HepG2 (cell line): ENCODE measurements around the gene CARS2. TPM values are rescaled to one million over a fixed set of nuclear protein-coding genes. Genes with fewer than 3 reads are reported as not detected.

ENCODE experiments used
- ARNT ChIP-seq: fragments of 450-650 bp; IDR thresholded peaks from 2 replicates; pipeline ENCODE4 v1.6.1; 2017
- BCL6 ChIP-seq: IDR thresholded peaks from 2 replicates; pipeline ENCODE4 v1.6.1; 2016; ENCODE audit warnings: missing genetic modification reagents, missing compliant biosample characterization
- CBX2 ChIP-seq, 2 experiments: fragments of 200-600 bp in 1 of 2; sonication (generic); formaldehyde crosslinking in 1 of 2; IDR thresholded peaks; 2 replicates each; pipeline versions ENCODE4 v1.7.0 to v1.8.1; 2018 to 2022; ENCODE audit warnings: low read depth in 2 of 2, low read length in 1 of 2, mild to moderate bottlenecking in 1 of 2, missing genetic modification reagents in 1 of 2
- CREB1 ChIP-seq, 2 experiments: fragments of 450-650 bp in 1 of 2; IDR thresholded peaks; 2 replicates each; pipeline ENCODE4 v1.6.1; 2016 to 2017; ENCODE audit warnings: control low read depth in 1 of 2, mild to moderate bottlenecking in 1 of 2, missing compliant biosample characterization in 1 of 2, missing genetic modification characterization in 1 of 2
- DRAP1 ChIP-seq: IDR thresholded peaks from 2 replicates; pipeline ENCODE4 v1.6.1; 2016; ENCODE audit warnings: missing genetic modification reagents, missing compliant biosample characterization
- EHMT2 ChIP-seq: fragments of 200-600 bp; sonication (generic); IDR thresholded peaks from 2 replicates; pipeline ENCODE4 v1.7.0; 2017; ENCODE audit warnings: antibody characterized with exemption, low read depth, low read length, borderline replicate concordance
- FOXK1 ChIP-seq: sonication (generic); formaldehyde crosslinking; IDR thresholded peaks from 2 replicates; pipeline ENCODE4 v1.4.0; 2020; ENCODE audit warnings: low read depth, missing genetic modification reagents, borderline replicate concordance
- GPN1 ChIP-seq: sonication (generic); formaldehyde crosslinking; IDR thresholded peaks from 2 replicates; pipeline ENCODE4 v1.5.1; 2020; ENCODE audit warnings: missing genetic modification reagents, borderline replicate concordance
- HES4 ChIP-seq: sonication (generic); formaldehyde crosslinking; IDR thresholded peaks from 2 replicates; pipeline ENCODE4 v1.9.0; 2021; ENCODE audit warnings: mild to moderate bottlenecking, missing genetic modification reagents, borderline replicate concordance
- IRF2 ChIP-seq: IDR thresholded peaks from 2 replicates; pipeline ENCODE4 v1.6.1; 2018; ENCODE audit warnings: missing genetic modification reagents, missing compliant biosample characterization
- KMT2A ChIP-seq: sonication (generic); formaldehyde crosslinking; IDR thresholded peaks from 2 replicates; pipeline ENCODE4 v1.4.0; 2020; ENCODE audit warnings: missing genetic modification reagents
- MAFG ChIP-seq: sonication (generic); formaldehyde crosslinking; IDR thresholded peaks from 2 replicates; pipeline ENCODE4 v1.5.1; 2020; ENCODE audit warnings: mild to moderate bottlenecking, missing genetic modification reagents
- MEIS1 ChIP-seq: sonication (generic); formaldehyde crosslinking; IDR thresholded peaks from 2 replicates; pipeline ENCODE4 v1.9.0; 2021; ENCODE audit warnings: mild to moderate bottlenecking, missing genetic modification reagents, moderate library complexity, borderline replicate concordance
- NCOR1 ChIP-seq: fragments of 200-600 bp; sonication (generic); IDR thresholded peaks from 2 replicates; pipeline ENCODE4 v1.7.0; 2017; ENCODE audit warnings: antibody characterized with exemption, low read length, borderline replicate concordance
- NR2F1 ChIP-seq, 2 experiments: fragments of 450-650 bp in 1 of 2; formaldehyde crosslinking in 1 of 2; IDR thresholded peaks; 2 replicates each; pipeline versions ENCODE4 v1.5.0 to v1.6.1; 2016 to 2020; ENCODE audit warnings: mild to moderate bottlenecking in 1 of 2, missing compliant biosample characterization in 1 of 2, missing genetic modification reagents in 1 of 2, moderate library complexity in 1 of 2
- PATZ1 ChIP-seq: sonication (generic); formaldehyde crosslinking; IDR thresholded peaks from 2 replicates; pipeline ENCODE4 v1.4.0; 2020; ENCODE audit warnings: missing genetic modification reagents
- PITX1 ChIP-seq: sonication (generic); formaldehyde crosslinking; IDR thresholded peaks from 2 replicates; pipeline ENCODE4 v1.5.1; 2020; ENCODE audit warnings: mild to moderate bottlenecking, missing genetic modification reagents
- PREB ChIP-seq: sonication (generic); formaldehyde crosslinking; IDR thresholded peaks from 2 replicates; pipeline ENCODE4 v1.4.0; 2020; ENCODE audit warnings: missing genetic modification reagents
- SIX1 ChIP-seq: sonication (generic); formaldehyde crosslinking; IDR thresholded peaks from 2 replicates; pipeline ENCODE4 v1.4.0; 2020; ENCODE audit warnings: missing genetic modification reagents, borderline replicate concordance
- SSRP1 ChIP-seq: IDR thresholded peaks from 2 replicates; pipeline ENCODE4 v1.6.1; 2016; ENCODE audit warnings: control low read depth
- ZNF432 ChIP-seq: sonication (generic); formaldehyde crosslinking; IDR thresholded peaks from 2 replicates; pipeline ENCODE4 v1.5.0; 2020; ENCODE audit warnings: missing genetic modification reagents, mild to moderate bottlenecking, borderline replicate concordance
- ZNF790 ChIP-seq: sonication (generic); formaldehyde crosslinking; IDR thresholded peaks from 2 replicates; pipeline ENCODE4 v1.8.0; 2022; ENCODE audit warnings: missing genetic modification reagents, mild to moderate bottlenecking, borderline replicate concordance
- ZNF883 ChIP-seq: sonication (generic); formaldehyde crosslinking; IDR thresholded peaks from 2 replicates; pipeline ENCODE4 v1.5.1; 2020; ENCODE audit warnings: mild to moderate bottlenecking, missing genetic modification reagents; ENCODE audit errors: not compliant biosample characterization
- polyA plus RNA-seq, 8 experiments: library from polyadenylated mRNA; depleted of rRNA in 3 of 8; stranded (reverse) in 7 of 8; unstranded in 1 of 8; fragments of >200 nt; fragmentation: Illumina TruSeq in 4 of 8; extraction: Trizol in 4 of 8; gene quantifications; 2 replicates each; pipeline versions ENCODE4 v1.2.1 to v1.2.3, GENCODE V29; 2011 to 2016; ENCODE audit warnings: low read depth in 4 of 8, missing spikeins in 1 of 8, mixed read lengths in 1 of 8; ENCODE audit not compliant: insufficient read depth in 1 of 8
- total RNA-seq, 5 experiments: library from RNA; depleted of rRNA; stranded (reverse); fragments of >200 nt; fragmentation: Illumina TruSeq; extraction: Trizol; gene quantifications; 2 replicates each; pipeline ENCODE4 v1.2.3, GENCODE V29; 2016; ENCODE audit warnings: low read depth in 1 of 5
- TF ChIP-seq, protein P1 (sequence below): sonication (generic); formaldehyde crosslinking; IDR thresholded peaks from 2 replicates; pipeline ENCODE4 v1.8.0; 2022; ENCODE audit warnings: missing genetic modification reagents, mild to moderate bottlenecking, inconsistent platforms, borderline replicate concordance

The CARS2 gene
- total and polyA plus RNA-seq, 2 of the 13 experiments (the other 11 are each of a cell fraction or from before 2014, with no cell fraction given): 41.1 to 59.3 TPM

DNA sequence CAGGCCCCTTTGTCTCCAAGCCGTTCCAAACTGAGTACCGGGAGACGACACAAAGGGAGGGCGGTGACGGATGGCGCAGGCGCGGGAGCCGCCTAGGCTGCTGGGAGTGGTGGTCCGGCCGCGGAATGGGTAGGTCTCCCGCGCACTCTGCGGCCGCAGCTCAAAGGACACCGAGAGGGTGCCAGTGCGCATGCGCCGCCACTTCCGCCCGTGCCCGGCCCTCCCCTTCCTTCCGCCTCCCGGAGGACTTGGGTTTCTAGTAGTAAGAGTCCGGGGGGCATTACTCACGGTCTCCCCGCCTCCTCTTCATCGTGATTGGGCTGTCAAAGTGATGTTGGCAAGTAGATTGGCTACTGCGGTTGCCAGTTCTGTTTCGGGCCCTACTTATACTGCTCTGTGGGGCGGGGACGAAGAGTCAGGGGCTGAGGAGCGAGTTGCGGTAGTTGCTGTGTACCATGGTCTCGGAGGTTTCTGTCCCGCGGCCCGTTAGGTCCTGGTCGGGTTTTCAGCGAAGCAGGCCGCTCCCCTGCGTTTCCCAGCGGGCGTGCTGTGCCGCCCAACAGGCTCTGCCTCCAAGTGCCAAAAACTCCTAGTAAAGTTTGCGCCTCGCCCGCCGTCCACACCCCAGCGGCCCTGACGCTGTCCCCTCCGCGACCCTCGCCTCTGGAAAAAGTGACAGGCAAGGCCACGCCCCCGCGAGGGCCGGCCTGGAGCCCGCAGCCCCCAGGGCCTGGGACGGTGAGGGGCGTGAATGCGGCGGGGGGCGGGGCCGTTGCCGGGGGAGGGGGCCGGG lies 7.1 kb upstream of the CARS2 start (continued):
- TF ChIP-seq CREB1 (IDR thresholded peaks at IDR 0.05): peak; percentile 54; the same call in 1 of the 2 replicates
- TF ChIP-seq CREB1 (CRISPR knock-in tag; IDR thresholded peaks at IDR 0.05): peak; percentile 60; the same call in 1 of the 2 replicates
- no peak for TF ChIP-seq NCOR1
- no peak for TF ChIP-seq HES4
- no peak for TF ChIP-seq CBX2 (IDR thresholded peaks at IDR 0.05; ENCODE audit: low read depth, low read length)
- TF ChIP-seq CBX2 (CRISPR knock-in tag; IDR thresholded peaks at IDR 0.05; ENCODE audit: low read depth): no peak
- no peak for TF ChIP-seq ARNT
- TF ChIP-seq MAFG: 0 out of 2 replicates have a peak, but pooled peaks have one; percentile 28
- TF ChIP-seq BCL6 (CRISPR knock-in tag): no peak
- no peak for TF ChIP-seq EHMT2
- no peak for TF ChIP-seq GPN1 (CRISPR knock-in tag)
- peak; percentile 37; the same call in 1 of the 2 replicates for TF ChIP-seq FOXK1 (CRISPR knock-in tag)
- TF ChIP-seq, protein P1, sequence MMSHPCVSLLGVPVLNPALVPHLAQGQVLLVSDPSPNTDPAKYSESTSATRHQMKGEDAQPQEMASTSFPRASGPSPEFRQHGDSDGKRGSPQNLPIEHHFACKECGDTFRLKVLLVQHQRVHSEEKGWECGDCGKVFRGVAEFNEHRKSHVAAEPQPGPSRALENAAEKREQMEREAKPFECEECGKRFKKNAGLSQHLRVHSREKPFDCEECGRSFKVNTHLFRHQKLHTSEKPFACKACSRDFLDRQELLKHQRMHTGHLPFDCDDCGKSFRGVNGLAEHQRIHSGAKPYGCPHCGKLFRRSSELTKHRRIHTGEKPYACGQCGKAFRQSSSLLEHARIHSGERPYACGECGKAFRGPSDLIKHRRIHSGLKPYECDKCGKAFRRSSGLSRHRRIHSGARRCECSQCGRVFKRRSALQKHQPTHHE (CRISPR knock-in tag): no peak
- TF ChIP-seq SSRP1 (CRISPR knock-in tag): peak; percentile 90
- TF ChIP-seq IRF2: no peak
- no peak for TF ChIP-seq ZNF432
- TF ChIP-seq SIX1: no peak
- no peak for TF ChIP-seq PREB
- no peak for TF ChIP-seq NR2F1 (CRISPR knock-in tag; IDR thresholded peaks at IDR 0.05)
- peak; percentile 42; the same call in 1 of the 2 replicates for TF ChIP-seq MEIS1 (CRISPR knock-in tag)
- TF ChIP-seq PITX1: 0 out of 2 replicates have a peak, but pooled peaks have one; percentile 6
- TF ChIP-seq DRAP1 (CRISPR knock-in tag): peak; percentile 99
- TF ChIP-seq KMT2A (CRISPR knock-in tag): peak; percentile 29; the same call in 1 of the 2 replicates
- no peak; the same call in 1 of the 2 replicates for TF ChIP-seq ZNF790 (CRISPR knock-in tag)
- peak; percentile 34 for TF ChIP-seq ZNF883 (CRISPR knock-in tag)
- TF ChIP-seq PATZ1 (CRISPR knock-in tag): peak; percentile 91
